Measurements from ENCODE around the gene IFNA13. TPM values are rescaled to one million over a fixed set of nuclear protein-coding genes. Genes with fewer than 3 reads are reported as not detected.

The IFNA13 gene
- total and polyA plus RNA-seq, 12 donors = not detected

DNA sequence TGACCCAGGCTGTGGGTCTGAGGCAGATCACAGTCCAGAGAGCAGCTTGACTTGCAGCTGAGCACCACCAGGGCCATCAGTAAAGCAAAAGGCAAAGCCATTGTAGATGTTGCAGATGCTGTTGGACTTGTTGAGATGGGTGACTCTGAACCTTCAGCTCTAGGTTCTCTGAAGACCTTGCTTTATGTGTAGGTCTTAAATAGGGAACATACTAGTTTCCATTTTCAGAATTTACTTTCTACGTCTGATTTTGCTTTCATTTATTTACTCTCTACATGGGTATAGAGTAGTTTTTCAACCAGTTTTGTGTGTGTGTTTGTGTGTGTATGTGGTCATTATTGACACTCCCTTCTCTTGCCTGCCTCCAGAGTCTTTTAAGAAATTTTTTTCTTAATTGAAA is 17.1 kb downstream of the IFNA13 start, which contains the start of gene IFNA6:
TSS of gene IFNA6 (minus strand) at position 101 of the 400 bp plus-strand sequence. CDS start at position 101, 0 bp downstream.
- H3K27me3 ChIP-seq = peaks cover 0 to 39% (median 24%) of the 10 kb centered on the region in 7 donors
- no peak within 1 kb of the TSS for H3K4me3 ChIP-seq
- no peak for ATAC-seq
- TF ChIP-seq, protein P1, sequence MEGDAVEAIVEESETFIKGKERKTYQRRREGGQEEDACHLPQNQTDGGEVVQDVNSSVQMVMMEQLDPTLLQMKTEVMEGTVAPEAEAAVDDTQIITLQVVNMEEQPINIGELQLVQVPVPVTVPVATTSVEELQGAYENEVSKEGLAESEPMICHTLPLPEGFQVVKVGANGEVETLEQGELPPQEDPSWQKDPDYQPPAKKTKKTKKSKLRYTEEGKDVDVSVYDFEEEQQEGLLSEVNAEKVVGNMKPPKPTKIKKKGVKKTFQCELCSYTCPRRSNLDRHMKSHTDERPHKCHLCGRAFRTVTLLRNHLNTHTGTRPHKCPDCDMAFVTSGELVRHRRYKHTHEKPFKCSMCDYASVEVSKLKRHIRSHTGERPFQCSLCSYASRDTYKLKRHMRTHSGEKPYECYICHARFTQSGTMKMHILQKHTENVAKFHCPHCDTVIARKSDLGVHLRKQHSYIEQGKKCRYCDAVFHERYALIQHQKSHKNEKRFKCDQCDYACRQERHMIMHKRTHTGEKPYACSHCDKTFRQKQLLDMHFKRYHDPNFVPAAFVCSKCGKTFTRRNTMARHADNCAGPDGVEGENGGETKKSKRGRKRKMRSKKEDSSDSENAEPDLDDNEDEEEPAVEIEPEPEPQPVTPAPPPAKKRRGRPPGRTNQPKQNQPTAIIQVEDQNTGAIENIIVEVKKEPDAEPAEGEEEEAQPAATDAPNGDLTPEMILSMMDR (IDR thresholded peaks at IDR 0.05) = no peak
- 89 to 91% methylated on average over 1 of the region's 1 CpG for WGBS, 2 donors
- H3K4me1 ChIP-seq = no peaks in the 10 kb centered on the region
- no peaks in the 10 kb centered on the region for H3K36me3 ChIP-seq
- no peak for DNase-seq
- no peak within 1 kb of the TSS for H3K27ac ChIP-seq
- peaks cover 0 to 3% (median 0%) of the 10 kb centered on the region in 11 donors for H3K9me3 ChIP-seq
- intact Hi-C loops (cut with DNase I) = no loop called here

DNA sequence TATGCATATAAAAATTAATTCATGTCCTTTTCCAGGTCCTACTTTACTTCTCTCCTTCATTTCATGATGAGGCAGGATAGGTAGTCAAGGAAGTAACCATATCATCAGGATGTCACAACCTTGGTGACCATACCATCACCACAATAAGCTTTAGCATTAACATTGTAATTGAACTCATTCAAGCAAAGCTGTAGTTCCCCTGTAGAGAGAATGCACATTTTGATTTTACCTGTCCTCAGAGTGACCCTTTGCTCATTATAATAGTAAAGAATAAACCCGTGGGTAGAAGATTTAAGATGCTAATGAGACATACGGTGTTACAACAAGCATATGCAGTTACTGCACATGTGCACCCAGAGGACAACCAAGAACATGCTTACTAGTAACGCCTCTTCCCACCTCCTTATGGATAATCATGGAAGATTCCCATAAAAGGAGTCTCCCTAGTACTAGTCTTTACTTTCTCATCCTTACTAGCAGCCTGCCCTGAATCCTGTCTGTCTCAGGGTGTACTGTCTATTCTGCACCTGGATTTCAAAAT is 19.4 kb downstream of the IFNA13 start:
- intact Hi-C loops (cut with DNase I) = no loop called here
- TF ChIP-seq, protein P1 (IDR thresholded peaks at IDR 0.05) = no peak
- peaks cover 0 to 9% (median 0%) of the 10 kb centered on the region in 11 donors for H3K9me3 ChIP-seq
- ATAC-seq (no peak), DNase-seq (no peak)
- H3K27me3 ChIP-seq = peaks cover 0 to 38% (median 24%) of the 10 kb centered on the region in 7 donors
- no peaks in the 10 kb centered on the region for H3K4me1 ChIP-seq
- H3K27ac ChIP-seq = no peak overlapping the region
- 69% methylated on average over 3 of the region's 3 CpGs for WGBS, 2 donors
- H3K36me3 ChIP-seq = no peaks in the 10 kb centered on the region
- H3K4me3 ChIP-seq = no peak overlapping the region

DNA sequence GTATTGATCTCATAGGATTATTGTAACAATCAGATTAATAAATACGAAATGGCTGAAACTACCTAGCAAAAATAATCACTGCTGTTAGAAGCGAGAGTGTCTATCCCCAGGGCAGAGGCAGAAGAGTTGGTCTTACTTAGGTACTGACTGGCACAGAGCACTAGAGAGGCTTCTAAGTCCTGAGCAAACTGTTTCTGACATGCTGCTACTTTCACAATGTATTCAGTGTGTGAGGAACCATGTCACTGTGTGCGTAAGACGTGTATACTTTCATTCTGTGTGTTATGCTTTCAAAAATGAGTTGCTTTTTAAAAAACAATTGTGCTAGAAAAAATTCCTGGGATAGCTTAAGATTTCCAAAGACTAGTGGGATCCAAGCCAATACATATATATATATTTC is 27.1 kb downstream of the IFNA13 start:
- H3K9me3 ChIP-seq = peaks cover 0 to 8% (median 0%) of the 10 kb centered on the region in 11 donors
- peaks cover 0 to 3% (median 0%) of the 10 kb centered on the region in 9 donors for H3K4me1 ChIP-seq
- peaks cover 0 to 12% (median 6%) of the 10 kb centered on the region in 7 donors for H3K27me3 ChIP-seq
- H3K36me3 ChIP-seq = no peaks in the 10 kb centered on the region
- DNase-seq (no peak), ATAC-seq (no peak)
- no peak overlapping the region for H3K27ac ChIP-seq
- intact Hi-C loops (cut with DNase I) = no loop called here
- no peak overlapping the region for H3K4me3 ChIP-seq
- 87 to 94% methylated on average over 4 of the region's 4 CpGs for WGBS, 2 donors
- TF ChIP-seq, protein P1 (IDR thresholded peaks at IDR 0.05) = no peak

DNA sequence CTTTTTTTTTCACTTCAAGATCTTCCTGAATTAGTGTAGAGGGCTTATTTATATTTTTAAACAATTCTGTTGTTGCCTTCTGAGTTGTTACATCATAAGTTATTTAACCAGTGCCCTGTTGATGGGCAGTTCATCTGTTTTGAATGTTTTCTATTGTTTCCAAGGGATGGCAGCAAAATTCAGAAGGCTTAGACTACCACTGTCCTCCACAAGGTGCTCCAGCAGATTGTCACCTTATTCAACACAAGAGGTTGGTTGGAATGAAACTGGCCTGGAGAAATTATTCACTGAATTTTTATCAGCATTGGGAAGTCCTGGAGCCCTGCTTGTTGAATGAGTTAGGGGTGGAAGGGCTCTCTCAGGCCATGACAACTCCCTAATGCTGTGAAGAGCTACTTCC is 31.4 kb downstream of the IFNA13 start:
- ATAC-seq (no peak), DNase-seq (no peak)
- H3K9me3 ChIP-seq = no peaks in the 10 kb centered on the region
- no peak overlapping the region for H3K4me3 ChIP-seq
- TF ChIP-seq, protein P1 (IDR thresholded peaks at IDR 0.05) = no peak
- intact Hi-C loops (cut with DNase I) = no loop called here
- H3K27me3 ChIP-seq = peaks cover 0 to 3% (median 0%) of the 10 kb centered on the region in 7 donors
- H3K27ac ChIP-seq = no peak overlapping the region
- H3K4me1 ChIP-seq = peaks cover 6 to 36% (median 30%) of the 10 kb centered on the region in 9 donors
- peaks cover 0 to 22% (median 0%) of the 10 kb centered on the region in 9 donors for H3K36me3 ChIP-seq

All from heart right ventricle (tissue), 16 donors.